ENCODE results near the gene E2F4.
A peak's percentile ranks its signal among the peaks of the same experiment; 100 is the strongest.

Gene E2F4

GRCh38 chr16:67173808-67174705, 17.9 kb upstream of the E2F4 start:
- peak; percentile 93 for DNase-seq (ENCODE audit: low read depth, low spot score)

- no peak for DNase-seq (ENCODE audit: low read depth, low spot score)
These were observed 17.2 kb upstream of the E2F4 start for GRCh38 chr16:67174706-67175231.

- DNase-seq (ENCODE audit: low read depth, low spot score), result no peak
These were observed 15.3 kb upstream of the E2F4 start for GRCh38 chr16:67176662-67177061.

GRCh38 chr16:67177743-67178699, 13.9 kb upstream of the E2F4 start:
- DNase-seq (ENCODE audit: low read depth, low spot score), result peak; percentile 71

- no peak for DNase-seq (ENCODE audit: low read depth, low spot score)
These were observed 12.4 kb upstream of the E2F4 start for GRCh38 chr16:67179421-67180080.

- no peak for DNase-seq (ENCODE audit: low read depth, low spot score)
These were observed 11.8 kb upstream of the E2F4 start for GRCh38 chr16:67180166-67180565.

- DNase-seq (ENCODE audit: low read depth, low spot score), result peak; percentile 73
These were observed 10.6 kb upstream of the E2F4 start for GRCh38 chr16:67181346-67181745.

GRCh38 chr16:67182288-67182687, 9.7 kb upstream of the E2F4 start:
- no peak for DNase-seq (ENCODE audit: low read depth, low spot score)

- no peak for DNase-seq (ENCODE audit: low read depth, low spot score)
These were observed 8.7 kb upstream of the E2F4 start for GRCh38 chr16:67183284-67183626.

- peak; percentile 98 for DNase-seq (ENCODE audit: low read depth, low spot score)
These were observed 8.1 kb upstream of the E2F4 start, which contains the start of gene MATCAP1 for GRCh38 chr16:67183627-67184452. TSS of gene MATCAP1 (minus strand) at chr16:67183963. CDS start at chr16:67180610, 3,353 bp downstream.

- peak; percentile 62 for DNase-seq (ENCODE audit: low read depth, low spot score)
These were observed 7.4 kb upstream of the E2F4 start for GRCh38 chr16:67184453-67184994.

GRCh38 chr16:67184995-67185650, 6.8 kb upstream of the E2F4 start:
- peak; percentile 97 for DNase-seq (ENCODE audit: low read depth, low spot score)

GRCh38 chr16:67185651-67186134, 6.3 kb upstream of the E2F4 start:
- DNase-seq (ENCODE audit: low read depth, low spot score), result no peak

- DNase-seq (ENCODE audit: low read depth, low spot score), result peak; percentile 82
These were observed 5.4 kb upstream of the E2F4 start for GRCh38 chr16:67186550-67186950.

- no peak for DNase-seq (ENCODE audit: low read depth, low spot score)
These were observed 4.6 kb upstream of the E2F4 start for GRCh38 chr16:67187175-67187890.

GRCh38 chr16:67188323-67188722, 3.6 kb upstream of the E2F4 start:
- DNase-seq (ENCODE audit: low read depth, low spot score), result no peak

GRCh38 chr16:67188798-67189197, 3.2 kb upstream of the E2F4 start:
- no peak for DNase-seq (ENCODE audit: low read depth, low spot score)

- no peak for DNase-seq (ENCODE audit: low read depth, low spot score)
These were observed 1.9 kb upstream of the E2F4 start, which contains the start of gene EXOC3L1 for GRCh38 chr16:67190041-67190440. TSS of gene EXOC3L1 (minus strand) at chr16:67190136. CDS start at chr16:67189676, 460 bp downstream.

All from astrocyte of the hippocampus (primary cell).